GM18873 (cell line): ENCODE measurements around the gene CACHD1.

ENCODE experiments used
- ATAC-seq: cut with Tn5 transposase; IDR thresholded peaks from one replicate; pipeline ENCODE4 v1.9.1; 2021; ENCODE audit warnings: mild to moderate bottlenecking, moderate library complexity, moderate number of reproducible peaks; ENCODE audit not compliant: unreplicated experiment, low FRiP score

The CACHD1 gene

GRCh38 chr1:64518692-64519481 lies 49.0 kb downstream of the CACHD1 start:
- no peak for ATAC-seq

- ATAC-seq, result no peak
Observed at GRCh38 chr1:64519901-64520300, 50.0 kb downstream of the CACHD1 start.

GRCh38 chr1:64522740-64523139 lies 52.8 kb downstream of the CACHD1 start:
- ATAC-seq, result no peak

- no peak for ATAC-seq
Observed at GRCh38 chr1:64523413-64524337, 53.7 kb downstream of the CACHD1 start.

- no peak for ATAC-seq
Observed at GRCh38 chr1:64524614-64525013, 54.7 kb downstream of the CACHD1 start.

- no peak for ATAC-seq
Observed at GRCh38 chr1:64525116-64525686, 55.3 kb downstream of the CACHD1 start.

- ATAC-seq, result no peak
Observed at GRCh38 chr1:64526312-64526711, 56.4 kb downstream of the CACHD1 start.

- ATAC-seq, result no peak
Observed at GRCh38 chr1:64527165-64527564, 57.2 kb downstream of the CACHD1 start.

- no peak for ATAC-seq
Observed at GRCh38 chr1:64527786-64528185, 57.9 kb downstream of the CACHD1 start.

- no peak for ATAC-seq
Observed at GRCh38 chr1:64530969-64531692, 61.2 kb downstream of the CACHD1 start.

- no peak for ATAC-seq
Observed at GRCh38 chr1:64532646-64533045, 62.7 kb downstream of the CACHD1 start.

- no peak for ATAC-seq
Observed at GRCh38 chr1:64535938-64536835, 66.3 kb downstream of the CACHD1 start.

- ATAC-seq, result no peak
Observed at GRCh38 chr1:64536836-64537490, 67.0 kb downstream of the CACHD1 start.

GRCh38 chr1:64537942-64538341 lies 68.0 kb downstream of the CACHD1 start:
- ATAC-seq, result no peak

- ATAC-seq, result no peak
Observed at GRCh38 chr1:64538389-64538788, 68.5 kb downstream of the CACHD1 start.

GRCh38 chr1:64539289-64539688 lies 69.4 kb downstream of the CACHD1 start:
- ATAC-seq, result no peak

GRCh38 chr1:64539781-64540218 lies 69.9 kb downstream of the CACHD1 start:
- ATAC-seq, result no peak

GRCh38 chr1:64540265-64540791 lies 70.4 kb downstream of the CACHD1 start:
- ATAC-seq, result no peak

GRCh38 chr1:64542118-64542517 lies 72.2 kb downstream of the CACHD1 start:
- no peak for ATAC-seq
